GM12878 (cell line): ENCODE measurements around the gene DNAJC13. TPM values are rescaled to one million over a fixed set of nuclear protein-coding genes. Genes with fewer than 3 reads are reported as not detected.

Experiments
- ATAC-seq: fragments of 200-7000 bp; cut with Tn5 transposase; 3 replicates; pipeline ENCODE4 v1.9.1; 2020; ENCODE audit warnings: mild to moderate bottlenecking, moderate library complexity
- BruUV-seq: library from RNA; stranded (reverse); fragments of 400-500 nt; replicated peaks from 2 replicates; lab custom pipeline; 2021; lab: Mats Ljungman, UMichigan
- CTCF ChIA-PET: fragments of 300-600 bp; sonication (Branson Sonifier 250); formaldehyde crosslinking; extraction: SDS; loops from one replicate; lab custom pipeline; 2021; ENCODE audit warnings: inconsistent platforms; lab: Yijun Ruan, JAX
- POLR2A ChIA-PET: fragments of 350-600 bp; formaldehyde crosslinking; extraction: SDS; loops from one replicate; lab custom pipeline; 2021; ENCODE audit warnings: inconsistent platforms; lab: Charles Lee
- RAD21 ChIA-PET: fragments of 300-600 bp; sonication (Branson Sonifier 250); formaldehyde crosslinking; loops from one replicate; lab custom pipeline; 2023; ENCODE audit warnings: antibody characterized with exemption; ENCODE audit not compliant: unreplicated experiment; lab: Charles Lee
- SMC1A ChIA-PET: fragments of 300-600 bp; sonication (Branson Sonifier 250); formaldehyde crosslinking; loops from one replicate; lab custom pipeline; 2023; ENCODE audit not compliant: unreplicated experiment, uncharacterized antibody; lab: Charles Lee
- DNase-seq: peaks from one replicate; pipeline ENCODE4 v3.0.0-alpha.2; 2011; ENCODE audit warnings: low read depth, low spot score
- FAIRE-seq: peaks from 3 replicates; lab custom pipeline; 2011; peaks lifted over from hg19 to GRCh38; lab: Jason Lieb, UNC
- H2AFZ ChIP-seq: 2 replicates; pipeline ENCODE4 v1.6.0; 2011; ENCODE audit warnings: low read depth, low read length, control low read depth; ENCODE audit not compliant: control insufficient read depth
- H3K27ac ChIP-seq: 2 replicates; pipeline ENCODE4 v1.5.1; 2011; ENCODE audit warnings: control low read depth; ENCODE audit not compliant: control insufficient read depth, insufficient read depth
- H3K27me3 ChIP-seq, 2 experiments: replicated peaks in 1 of 2; 2 replicates each; pipeline versions ENCODE4 v1.6.0 to v1.6.1; 2011; ENCODE audit warnings: low read length in 1 of 2; ENCODE audit not compliant: control insufficient read depth in 2 of 2, insufficient read depth in 2 of 2
- H3K36me3 ChIP-seq, 2 experiments: 2 replicates each; pipeline ENCODE4 v1.5.1; 2011; ENCODE audit warnings: low read length in 1 of 2; ENCODE audit not compliant: control insufficient read depth in 2 of 2, insufficient read depth in 2 of 2
- H3K4me1 ChIP-seq: 2 replicates; pipeline ENCODE4 v1.6.1; 2011; ENCODE audit warnings: mild to moderate bottlenecking, low read length, moderate library complexity, mixed read lengths; ENCODE audit not compliant: control insufficient read depth, insufficient read depth
- H3K4me2 ChIP-seq: 2 replicates; pipeline ENCODE4 v1.6.0; 2011; ENCODE audit warnings: control low read depth; ENCODE audit not compliant: control insufficient read depth, insufficient read depth
- H3K4me3 ChIP-seq: fragments of 200-600 bp; sonication (generic); 2 replicates; pipeline ENCODE4 v1.5.1; 2016
- H3K79me2 ChIP-seq: 2 replicates; pipeline ENCODE4 v1.6.0; 2011; ENCODE audit warnings: low read length; ENCODE audit not compliant: control insufficient read depth, insufficient read depth
- H3K9ac ChIP-seq: 2 replicates; pipeline ENCODE4 v1.8.0; 2011; ENCODE audit warnings: low read length, control low read depth, mixed read lengths; ENCODE audit not compliant: control insufficient read depth, insufficient read depth
- H3K9me3 ChIP-seq: replicated peaks from 3 replicates; pipeline ENCODE4 v1.5.1; 2011; ENCODE audit warnings: mild to moderate bottlenecking, low read length; ENCODE audit not compliant: control insufficient read depth, insufficient read depth
- H4K20me1 ChIP-seq: 2 replicates; pipeline ENCODE4 v1.6.0; 2011; ENCODE audit not compliant: control insufficient read depth, insufficient read depth
- SIN3A ChIP-seq: IDR thresholded peaks from 2 replicates; pipeline ENCODE4 v1.6.1; 2012; ENCODE audit warnings: low read depth, low read length, improper control_type of control experiment
- STAT1 ChIP-seq: fragments of 450-650 bp; conservative IDR thresholded peaks from 2 replicates; pipeline ENCODE4 v1.6.1; 2014; ENCODE audit warnings: antibody characterized with exemption, mild to moderate bottlenecking
- WGBS: methylation state at CpG from one replicate; pipeline ENCODE4 v1.1.6; 2016; ENCODE audit warnings: low lambda C conversion rate; ENCODE audit not compliant: insufficient replicate concordance, insufficient coverage; ENCODE audit errors: missing lambda C conversion rate; 5-methylcytosine and 5-hydroxymethylcytosine counted together
- in situ Hi-C: fragments of 300-500 bp; cut with MboI; formaldehyde crosslinking; loops from 9 replicates; pipeline ENCODE4 v1.14.3; 2018; ENCODE audit warnings: mixed read lengths
- intact Hi-C: fragments of 100-400 bp; cut with micrococcal nuclease; formaldehyde crosslinking; loops from one replicate; pipeline ENCODE4 v1.14.2; 2022; ENCODE audit not compliant: unreplicated experiment
- polyA plus RNA-seq, 11 experiments: library from polyadenylated mRNA; depleted of rRNA in 4 of 11; unstranded in 6 of 11; stranded (reverse) in 5 of 11; fragments of >200 nt; fragmentation: Nextera tagmentation in 4 of 11; fragmentation: Illumina TruSeq in 1 of 11; extraction: Ambion mirVana in 4 of 11; extraction: Trizol in 1 of 11; gene quantifications; 1 replicate in 1 of 11; 2 replicates in 10 of 11; pipeline versions ENCODE4 v1.2.1 to v1.2.3, GENCODE V29; 2011 to 2016; ENCODE audit warnings: inconsistent platforms in 2 of 11, missing spikeins in 2 of 11, low read depth in 1 of 11
- total RNA-seq, 4 experiments: library from RNA; depleted of rRNA in 3 of 4; stranded (reverse); fragments of >200 nt in 3 of 4; fragmentation: Illumina TruSeq in 1 of 4; extraction: Trizol in 1 of 4; gene quantifications; 2 replicates each; pipeline versions ENCODE4 v1.2.1 to v1.2.3, GENCODE V29; 2013 to 2021
- TF ChIP-seq, protein P1 (sequence below): fragments of 450-650 bp; IDR thresholded peaks from 2 replicates; pipeline ENCODE4 v1.6.1; 2016; ENCODE audit warnings: mild to moderate bottlenecking, moderate library complexity, borderline replicate concordance

DNAJC13 gene
- total and polyA plus RNA-seq, 10 of the 15 experiments (the other 5 are each of a cell fraction or from before 2014, with no cell fraction given): 8.3 to 33.9 (median 17.0) TPM

DNA sequence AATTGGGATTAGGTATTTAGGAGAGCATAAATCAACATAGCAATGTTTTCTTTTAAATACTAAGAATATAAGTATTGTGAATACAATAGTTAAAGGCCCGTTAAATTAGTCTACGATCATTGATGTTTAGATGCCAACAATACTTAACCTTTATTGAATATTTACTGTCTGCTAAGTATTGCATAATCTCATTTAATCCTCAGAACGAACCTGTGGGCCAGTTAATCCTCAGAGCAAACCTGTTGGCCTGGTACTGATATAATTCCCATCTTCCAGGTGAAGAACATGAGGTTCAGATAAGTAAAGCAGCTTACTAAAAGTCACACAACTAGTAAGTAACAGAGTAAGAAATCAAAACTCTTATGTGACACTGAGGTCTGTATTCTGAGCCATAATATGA lies 122.4 kb downstream of the DNAJC13 start:
- Histone ChIP-seq H3K4me3 (no peak overlapping the region), H3K9ac (no peak overlapping the region), H3K27me3 (no peaks in the 10 kb centered on the region), H4K20me1 (no peaks in the 10 kb centered on the region), H3K4me1 (peaks cover 4% of the 10 kb centered on the region; the same call in 1 of the 2 replicates), H2AFZ (no peak overlapping the region), H3K9me3 (no peaks in the 10 kb centered on the region), H3K27ac (no peak overlapping the region), H3K4me2 (no peak overlapping the region), H3K36me3 (peaks cover 2 to 17% of the 10 kb centered on the region in 2 experiments), H3K79me2 (no peaks in the 10 kb centered on the region)
- DNase-seq: no peak
- intact Hi-C loops: no loop called here
- BruUV-seq: no TSS peak
- FAIRE-seq: no peak
- WGBS: 63% methylated on average over 3 of the region's 3 CpGs
- POLR2A ChIA-PET: no interaction called here
- in situ Hi-C loops: loop anchor here (10.0 to 25.0 kb wide), 2 partner anchors 105 to 848 kb away; no protein-coding TSS in a partner anchor
- TF ChIP-seq SIN3A: no peak
- TF ChIP-seq STAT1: no peak
- TF ChIP-seq, protein P1, sequence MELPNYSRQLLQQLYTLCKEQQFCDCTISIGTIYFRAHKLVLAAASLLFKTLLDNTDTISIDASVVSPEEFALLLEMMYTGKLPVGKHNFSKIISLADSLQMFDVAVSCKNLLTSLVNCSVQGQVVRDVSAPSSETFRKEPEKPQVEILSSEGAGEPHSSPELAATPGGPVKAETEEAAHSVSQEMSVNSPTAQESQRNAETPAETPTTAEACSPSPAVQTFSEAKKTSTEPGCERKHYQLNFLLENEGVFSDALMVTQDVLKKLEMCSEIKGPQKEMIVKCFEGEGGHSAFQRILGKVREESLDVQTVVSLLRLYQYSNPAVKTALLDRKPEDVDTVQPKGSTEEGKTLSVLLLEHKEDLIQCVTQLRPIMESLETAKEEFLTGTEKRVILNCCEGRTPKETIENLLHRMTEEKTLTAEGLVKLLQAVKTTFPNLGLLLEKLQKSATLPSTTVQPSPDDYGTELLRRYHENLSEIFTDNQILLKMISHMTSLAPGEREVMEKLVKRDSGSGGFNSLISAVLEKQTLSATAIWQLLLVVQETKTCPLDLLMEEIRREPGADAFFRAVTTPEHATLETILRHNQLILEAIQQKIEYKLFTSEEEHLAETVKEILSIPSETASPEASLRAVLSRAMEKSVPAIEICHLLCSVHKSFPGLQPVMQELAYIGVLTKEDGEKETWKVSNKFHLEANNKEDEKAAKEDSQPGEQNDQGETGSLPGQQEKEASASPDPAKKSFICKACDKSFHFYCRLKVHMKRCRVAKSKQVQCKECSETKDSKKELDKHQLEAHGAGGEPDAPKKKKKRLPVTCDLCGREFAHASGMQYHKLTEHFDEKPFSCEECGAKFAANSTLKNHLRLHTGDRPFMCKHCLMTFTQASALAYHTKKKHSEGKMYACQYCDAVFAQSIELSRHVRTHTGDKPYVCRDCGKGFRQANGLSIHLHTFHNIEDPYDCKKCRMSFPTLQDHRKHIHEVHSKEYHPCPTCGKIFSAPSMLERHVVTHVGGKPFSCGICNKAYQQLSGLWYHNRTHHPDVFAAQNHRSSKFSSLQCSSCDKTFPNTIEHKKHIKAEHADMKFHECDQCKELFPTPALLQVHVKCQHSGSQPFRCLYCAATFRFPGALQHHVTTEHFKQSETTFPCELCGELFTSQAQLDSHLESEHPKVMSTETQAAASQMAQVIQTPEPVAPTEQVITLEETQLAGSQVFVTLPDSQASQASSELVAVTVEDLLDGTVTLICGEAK: no peak
- RAD21 ChIA-PET: interaction anchor here (4.3 kb wide), 1 partner anchor 103 kb away, joined by 53 read pairs; no protein-coding TSS in a partner anchor
- ATAC-seq: no peak
- SMC1A ChIA-PET: interaction anchor here (1.2 kb wide), 1 partner anchor 12 kb away, joined by 3 read pairs; no protein-coding TSS in a partner anchor
- CTCF ChIA-PET: interaction anchor here (12.1 kb wide), 1 partner anchor 101 kb away, joined by 203 read pairs; no protein-coding TSS in a partner anchor
